SK-N-SH treated with all-trans-retinoic acid at 6 μM for 48 hours (cell line): ENCODE measurements around the gene DPP9.

Experiments used
- ATAC-seq: fragments of 200-7000 bp; cut with Tn5 transposase; 3 replicates; pipeline ENCODE4 v1.9.1; 2020; ENCODE audit warnings: mild to moderate bottlenecking, moderate library complexity
- ARNTL ChIP-seq: fragments of 450-650 bp; formaldehyde crosslinking; IDR thresholded peaks from 2 replicates; pipeline ENCODE4 v1.5.0; 2020; ENCODE audit warnings: low read depth, mild to moderate bottlenecking, moderate library complexity, borderline replicate concordance
- BACH2 ChIP-seq: fragments of 250-450 bp; sonication (Bioruptor Pico); IDR thresholded peaks from 2 replicates; pipeline ENCODE4 v1.9.0; 2021; ENCODE audit warnings: mild to moderate bottlenecking, borderline replicate concordance
- CSDC2 ChIP-seq: fragments of 250-450 bp; sonication (Bioruptor Pico); IDR thresholded peaks from 2 replicates; pipeline ENCODE4 v1.5.0; 2020; ENCODE audit warnings: mild to moderate bottlenecking, moderate library complexity
- ESRRG ChIP-seq: fragments of 250-450 bp; sonication (Bioruptor Pico); IDR thresholded peaks from 2 replicates; pipeline ENCODE4 v1.6.1; 2021; ENCODE audit warnings: mild to moderate bottlenecking
- GLIS3 ChIP-seq: fragments of 250-450 bp; sonication (Bioruptor Pico); IDR thresholded peaks from 2 replicates; pipeline ENCODE4 v1.5.0; 2020; ENCODE audit warnings: mild to moderate bottlenecking, moderate library complexity
- ISL1 ChIP-seq: fragments of 250-450 bp; sonication (Bioruptor Pico); IDR thresholded peaks from 2 replicates; pipeline ENCODE4 v2.1.2; 2022; ENCODE audit warnings: mild to moderate bottlenecking, moderate library complexity
- PPARA ChIP-seq: fragments of 250-450 bp; sonication (Bioruptor Pico); IDR thresholded peaks from 2 replicates; pipeline ENCODE4 v1.5.0; 2020; ENCODE audit warnings: mild to moderate bottlenecking, borderline replicate concordance
- RARB ChIP-seq: fragments of 250-450 bp; sonication (Bioruptor Pico); IDR thresholded peaks from 2 replicates; pipeline ENCODE4 v1.8.0; 2021; ENCODE audit warnings: mild to moderate bottlenecking, moderate library complexity
- SNAI2 ChIP-seq: fragments of 250-450 bp; sonication (Bioruptor Pico); IDR thresholded peaks from 2 replicates; pipeline ENCODE4 v1.5.0; 2020; ENCODE audit warnings: mild to moderate bottlenecking, moderate library complexity
- TCF4 ChIP-seq: fragments of 250-450 bp; sonication (Bioruptor Pico); IDR thresholded peaks from 2 replicates; pipeline ENCODE4 v1.8.0; 2021; ENCODE audit warnings: mild to moderate bottlenecking, moderate library complexity, borderline replicate concordance
- TOX ChIP-seq: fragments of 250-450 bp; sonication (Bioruptor Pico); IDR thresholded peaks from 2 replicates; pipeline ENCODE4 v1.8.0; 2021; ENCODE audit warnings: mild to moderate bottlenecking, moderate library complexity, borderline replicate concordance
- ZC3H10 ChIP-seq: fragments of 250-450 bp; sonication (Bioruptor Pico); IDR thresholded peaks from 2 replicates; pipeline ENCODE4 v1.5.1; 2021; ENCODE audit warnings: mild to moderate bottlenecking, moderate library complexity
- ZFP3 ChIP-seq: fragments of 250-450 bp; sonication (Bioruptor Pico); IDR thresholded peaks from 2 replicates; pipeline ENCODE4 v1.5.0; 2020; ENCODE audit warnings: mild to moderate bottlenecking, moderate library complexity
- ZFP30 ChIP-seq: fragments of 450-650 bp; formaldehyde crosslinking; IDR thresholded peaks from 2 replicates; pipeline ENCODE4 v1.5.0; 2022; ENCODE audit warnings: mild to moderate bottlenecking, moderate library complexity
- ZNF565 ChIP-seq: fragments of 450-650 bp; formaldehyde crosslinking; conservative IDR thresholded peaks from 2 replicates; pipeline ENCODE4 v1.5.0; 2020; ENCODE audit warnings: low read depth, mild to moderate bottlenecking, moderate library complexity
- ZNF70 ChIP-seq: fragments of 450-650 bp; formaldehyde crosslinking; IDR thresholded peaks from 2 replicates; pipeline ENCODE4 v1.5.0; 2020; ENCODE audit warnings: mild to moderate bottlenecking, moderate library complexity
- ZNF8 ChIP-seq: fragments of 450-650 bp; formaldehyde crosslinking; IDR thresholded peaks from 2 replicates; pipeline ENCODE4 v1.5.0; 2020; ENCODE audit warnings: mild to moderate bottlenecking, moderate library complexity
- TF ChIP-seq, protein P1 (sequence below): fragments of 250-450 bp; sonication (Bioruptor Pico); IDR thresholded peaks from 2 replicates; pipeline ENCODE4 v1.8.0; 2020; ENCODE audit warnings: mild to moderate bottlenecking, moderate library complexity, borderline replicate concordance
- TF ChIP-seq, protein P2 (sequence below): fragments of 250-450 bp; sonication (Bioruptor Pico); IDR thresholded peaks from 2 replicates; pipeline ENCODE4 v1.5.0; 2020; ENCODE audit warnings: mild to moderate bottlenecking, moderate library complexity
- TF ChIP-seq, protein P3 (sequence below): fragments of 250-450 bp; sonication (Bioruptor Pico); IDR thresholded peaks from 2 replicates; pipeline ENCODE4 v1.5.1; 2021; ENCODE audit warnings: mild to moderate bottlenecking, moderate library complexity

DPP9 gene

DNA sequence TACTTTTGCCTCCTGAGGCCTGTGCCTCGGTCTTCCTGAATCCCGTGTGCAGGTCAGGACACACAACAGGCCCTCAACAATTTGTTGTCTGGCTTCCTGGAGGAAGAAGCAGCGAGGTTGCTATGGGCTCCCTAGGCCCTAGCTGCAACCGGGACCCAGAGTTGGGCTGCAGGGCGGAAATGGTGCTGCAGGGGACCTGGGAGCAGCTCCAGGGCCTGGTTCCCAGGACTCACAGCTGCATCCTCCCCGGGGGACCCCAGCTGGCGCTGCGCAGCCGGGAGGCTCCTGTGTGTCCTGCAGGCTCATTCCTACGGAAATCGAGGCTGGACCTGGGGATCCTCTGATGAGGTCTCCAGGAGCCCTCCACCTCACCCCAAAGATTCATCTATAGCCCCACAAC, 85.3 kb downstream of the DPP9 start (continued):
- TF ChIP-seq, protein P1, sequence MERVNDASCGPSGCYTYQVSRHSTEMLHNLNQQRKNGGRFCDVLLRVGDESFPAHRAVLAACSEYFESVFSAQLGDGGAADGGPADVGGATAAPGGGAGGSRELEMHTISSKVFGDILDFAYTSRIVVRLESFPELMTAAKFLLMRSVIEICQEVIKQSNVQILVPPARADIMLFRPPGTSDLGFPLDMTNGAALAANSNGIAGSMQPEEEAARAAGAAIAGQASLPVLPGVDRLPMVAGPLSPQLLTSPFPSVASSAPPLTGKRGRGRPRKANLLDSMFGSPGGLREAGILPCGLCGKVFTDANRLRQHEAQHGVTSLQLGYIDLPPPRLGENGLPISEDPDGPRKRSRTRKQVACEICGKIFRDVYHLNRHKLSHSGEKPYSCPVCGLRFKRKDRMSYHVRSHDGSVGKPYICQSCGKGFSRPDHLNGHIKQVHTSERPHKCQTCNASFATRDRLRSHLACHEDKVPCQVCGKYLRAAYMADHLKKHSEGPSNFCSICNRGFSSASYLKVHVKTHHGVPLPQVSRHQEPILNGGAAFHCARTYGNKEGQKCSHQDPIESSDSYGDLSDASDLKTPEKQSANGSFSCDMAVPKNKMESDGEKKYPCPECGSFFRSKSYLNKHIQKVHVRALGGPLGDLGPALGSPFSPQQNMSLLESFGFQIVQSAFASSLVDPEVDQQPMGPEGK (CRISPR knock-in tag): no peak
- TF ChIP-seq ISL1 (CRISPR knock-in tag) (no peak), ZFP3 (no peak), PPARA (CRISPR knock-in tag) (no peak), ZC3H10 (CRISPR knock-in tag) (no peak)

DNA sequence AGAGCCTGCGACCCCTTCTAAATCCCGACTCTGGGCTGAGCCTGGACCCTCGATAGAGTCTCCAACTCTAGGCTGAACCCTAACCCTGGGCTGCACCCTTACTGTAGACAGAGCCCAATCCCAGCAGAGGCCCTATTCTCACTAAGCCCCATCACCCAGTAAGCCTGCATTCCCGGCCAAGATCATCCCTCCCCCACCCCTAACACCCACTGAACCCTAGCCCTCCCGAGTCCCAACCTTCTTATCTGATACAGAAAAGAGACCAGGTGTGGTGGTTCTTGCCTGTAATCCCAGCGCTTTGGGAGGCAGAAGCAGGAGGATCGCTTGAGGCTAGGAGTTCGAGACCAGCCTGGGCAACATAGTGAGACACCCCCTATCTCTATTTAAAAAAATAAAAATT, 86.9 kb downstream of the DPP9 start:
- TF ChIP-seq, protein P1 (CRISPR knock-in tag): no peak
- TF ChIP-seq, protein P2, sequence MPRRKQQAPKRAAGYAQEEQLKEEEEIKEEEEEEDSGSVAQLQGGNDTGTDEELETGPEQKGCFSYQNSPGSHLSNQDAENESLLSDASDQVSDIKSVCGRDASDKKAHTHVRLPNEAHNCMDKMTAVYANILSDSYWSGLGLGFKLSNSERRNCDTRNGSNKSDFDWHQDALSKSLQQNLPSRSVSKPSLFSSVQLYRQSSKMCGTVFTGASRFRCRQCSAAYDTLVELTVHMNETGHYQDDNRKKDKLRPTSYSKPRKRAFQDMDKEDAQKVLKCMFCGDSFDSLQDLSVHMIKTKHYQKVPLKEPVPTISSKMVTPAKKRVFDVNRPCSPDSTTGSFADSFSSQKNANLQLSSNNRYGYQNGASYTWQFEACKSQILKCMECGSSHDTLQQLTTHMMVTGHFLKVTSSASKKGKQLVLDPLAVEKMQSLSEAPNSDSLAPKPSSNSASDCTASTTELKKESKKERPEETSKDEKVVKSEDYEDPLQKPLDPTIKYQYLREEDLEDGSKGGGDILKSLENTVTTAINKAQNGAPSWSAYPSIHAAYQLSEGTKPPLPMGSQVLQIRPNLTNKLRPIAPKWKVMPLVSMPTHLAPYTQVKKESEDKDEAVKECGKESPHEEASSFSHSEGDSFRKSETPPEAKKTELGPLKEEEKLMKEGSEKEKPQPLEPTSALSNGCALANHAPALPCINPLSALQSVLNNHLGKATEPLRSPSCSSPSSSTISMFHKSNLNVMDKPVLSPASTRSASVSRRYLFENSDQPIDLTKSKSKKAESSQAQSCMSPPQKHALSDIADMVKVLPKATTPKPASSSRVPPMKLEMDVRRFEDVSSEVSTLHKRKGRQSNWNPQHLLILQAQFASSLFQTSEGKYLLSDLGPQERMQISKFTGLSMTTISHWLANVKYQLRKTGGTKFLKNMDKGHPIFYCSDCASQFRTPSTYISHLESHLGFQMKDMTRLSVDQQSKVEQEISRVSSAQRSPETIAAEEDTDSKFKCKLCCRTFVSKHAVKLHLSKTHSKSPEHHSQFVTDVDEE (CRISPR knock-in tag): no peak
- TF ChIP-seq ESRRG (CRISPR knock-in tag): no peak
- no peak for TF ChIP-seq GLIS3 (CRISPR knock-in tag)
- no peak for TF ChIP-seq ZNF8 (CRISPR knock-in tag)
- TF ChIP-seq ZNF70 (CRISPR knock-in tag): no peak
- no peak for TF ChIP-seq TCF4 (CRISPR knock-in tag)
- no peak for ATAC-seq

DNA sequence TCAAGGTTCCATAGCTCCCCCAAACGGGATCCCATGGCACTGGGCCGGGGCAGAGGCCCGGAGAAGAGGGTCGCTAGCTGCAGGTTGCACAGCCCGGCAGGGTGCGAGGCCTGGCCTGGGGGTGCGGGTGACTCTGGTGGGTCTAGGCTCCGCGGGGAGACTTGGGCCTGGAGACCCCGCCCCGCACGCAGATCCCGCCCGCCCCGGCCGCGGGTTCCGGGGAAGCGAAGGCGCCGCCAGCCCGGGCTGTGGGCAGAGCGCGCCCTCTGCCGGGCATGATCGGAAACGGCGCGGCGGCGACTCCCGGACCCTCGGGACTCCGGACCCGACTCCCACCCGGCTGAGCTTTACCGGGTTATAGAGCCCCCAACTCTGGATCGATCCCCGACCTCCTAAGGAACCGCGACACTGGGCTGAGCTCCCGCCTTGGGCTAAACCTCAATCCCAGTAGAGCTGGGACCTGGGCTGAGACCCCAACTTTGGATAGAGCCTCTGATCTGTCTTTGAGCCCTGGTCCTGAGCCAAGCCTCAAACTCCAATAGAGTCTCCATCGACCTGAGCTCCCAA, 87.4 kb downstream of the DPP9 start:
- peak; percentile 50 for ATAC-seq
- TF ChIP-seq ESRRG (CRISPR knock-in tag) (no peak), ZFP30 (no peak), GLIS3 (CRISPR knock-in tag) (no peak), ISL1 (CRISPR knock-in tag) (no peak), TCF4 (CRISPR knock-in tag) (no peak), BACH2 (CRISPR knock-in tag) (no peak), PPARA (CRISPR knock-in tag) (no peak)

DNA sequence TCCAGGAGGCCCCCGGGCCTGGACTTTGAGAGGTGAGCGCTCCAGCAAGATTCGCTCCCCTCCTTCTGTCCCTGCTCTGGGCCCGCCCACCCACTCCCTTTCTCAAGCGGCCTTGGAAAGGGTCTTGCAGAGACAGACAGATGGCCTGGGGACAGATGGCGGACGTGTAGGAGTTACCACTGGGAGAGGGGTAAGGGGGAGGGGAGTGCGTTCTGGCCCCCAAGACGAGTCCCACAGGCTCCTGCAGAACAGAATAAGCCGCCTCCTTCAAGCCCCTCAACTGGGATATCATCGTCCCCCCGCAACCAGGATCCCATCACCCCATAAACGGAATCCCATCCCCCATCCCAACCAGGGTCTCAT, 87.9 kb downstream of the DPP9 start:
- TF ChIP-seq BACH2 (CRISPR knock-in tag) (no peak), ARNTL (no peak), ZFP3 (no peak), TOX (CRISPR knock-in tag) (no peak), CSDC2 (CRISPR knock-in tag) (no peak), SNAI2 (no peak), ESRRG (CRISPR knock-in tag) (no peak), ZNF565 (CRISPR knock-in tag) (no peak), GLIS3 (CRISPR knock-in tag) (no peak), ISL1 (CRISPR knock-in tag) (no peak), TCF4 (CRISPR knock-in tag) (no peak), RARB (CRISPR knock-in tag) (no peak), ZNF70 (CRISPR knock-in tag) (no peak), ZC3H10 (CRISPR knock-in tag) (no peak), PPARA (CRISPR knock-in tag) (no peak)
- TF ChIP-seq, protein P1 (CRISPR knock-in tag): no peak
- TF ChIP-seq, protein P3, sequence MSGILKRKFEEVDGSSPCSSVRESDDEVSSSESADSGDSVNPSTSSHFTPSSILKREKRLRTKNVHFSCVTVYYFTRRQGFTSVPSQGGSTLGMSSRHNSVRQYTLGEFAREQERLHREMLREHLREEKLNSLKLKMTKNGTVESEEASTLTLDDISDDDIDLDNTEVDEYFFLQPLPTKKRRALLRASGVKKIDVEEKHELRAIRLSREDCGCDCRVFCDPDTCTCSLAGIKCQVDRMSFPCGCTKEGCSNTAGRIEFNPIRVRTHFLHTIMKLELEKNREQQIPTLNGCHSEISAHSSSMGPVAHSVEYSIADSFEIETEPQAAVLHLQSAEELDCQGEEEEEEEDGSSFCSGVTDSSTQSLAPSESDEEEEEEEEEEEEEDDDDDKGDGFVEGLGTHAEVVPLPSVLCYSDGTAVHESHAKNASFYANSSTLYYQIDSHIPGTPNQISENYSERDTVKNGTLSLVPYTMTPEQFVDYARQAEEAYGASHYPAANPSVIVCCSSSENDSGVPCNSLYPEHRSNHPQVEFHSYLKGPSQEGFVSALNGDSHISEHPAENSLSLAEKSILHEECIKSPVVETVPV: no peak
- no peak for ATAC-seq
